ENCODE measurements around the gene DSCAML1. TPM values are rescaled to one million over a fixed set of nuclear protein-coding genes. Genes with fewer than 3 reads are reported as not detected.
"Not testable (repeated sequence)": the region's sequence is repeated elsewhere in the genome, so short reads cannot be mapped to it uniquely, and the experiment has no call there.

The DSCAML1 gene
- total RNA-seq, 4 donors from 2014 or later, result 0.54 to 1.8 (median 0.99) TPM

GRCh38 chr11:117814766-117815261 is 17.8 kb upstream of the DSCAML1 start:
- no peak overlapping the region for H3K4me3 ChIP-seq (replicated peaks in 1 of 3)
- intact Hi-C loops (cut with DNase I), result loop anchor here (5.0 kb wide), 1 partner anchor 388 kb away; no protein-coding TSS in a partner anchor
- peak; percentile 96 to 99 for DNase-seq
- no peaks in the 10 kb centered on the region for H3K9me3 ChIP-seq
- no peaks in the 10 kb centered on the region for H3K27me3 ChIP-seq
- no peak for TF ChIP-seq POLR2A (IDR thresholded peaks at IDR 0.05)
- TF ChIP-seq, protein P1, sequence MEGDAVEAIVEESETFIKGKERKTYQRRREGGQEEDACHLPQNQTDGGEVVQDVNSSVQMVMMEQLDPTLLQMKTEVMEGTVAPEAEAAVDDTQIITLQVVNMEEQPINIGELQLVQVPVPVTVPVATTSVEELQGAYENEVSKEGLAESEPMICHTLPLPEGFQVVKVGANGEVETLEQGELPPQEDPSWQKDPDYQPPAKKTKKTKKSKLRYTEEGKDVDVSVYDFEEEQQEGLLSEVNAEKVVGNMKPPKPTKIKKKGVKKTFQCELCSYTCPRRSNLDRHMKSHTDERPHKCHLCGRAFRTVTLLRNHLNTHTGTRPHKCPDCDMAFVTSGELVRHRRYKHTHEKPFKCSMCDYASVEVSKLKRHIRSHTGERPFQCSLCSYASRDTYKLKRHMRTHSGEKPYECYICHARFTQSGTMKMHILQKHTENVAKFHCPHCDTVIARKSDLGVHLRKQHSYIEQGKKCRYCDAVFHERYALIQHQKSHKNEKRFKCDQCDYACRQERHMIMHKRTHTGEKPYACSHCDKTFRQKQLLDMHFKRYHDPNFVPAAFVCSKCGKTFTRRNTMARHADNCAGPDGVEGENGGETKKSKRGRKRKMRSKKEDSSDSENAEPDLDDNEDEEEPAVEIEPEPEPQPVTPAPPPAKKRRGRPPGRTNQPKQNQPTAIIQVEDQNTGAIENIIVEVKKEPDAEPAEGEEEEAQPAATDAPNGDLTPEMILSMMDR (IDR thresholded peaks at IDR 0.05), result no peak
- WGBS, 2 donors, result 8 to 15% methylated on average over 11 to 14 of the region's 14 CpGs
- peaks cover 31 to 67% of the 10 kb centered on the region in 2 donors for H3K4me1 ChIP-seq
- H3K27ac ChIP-seq, result peak overlapping the region; percentile 68 to 89 (median 79)
- no peaks in the 10 kb centered on the region for H3K36me3 ChIP-seq

- WGBS, 2 donors, result 72 to 74% methylated on average over 7 of the region's 7 CpGs
- Histone ChIP-seq H3K36me3 (no peaks in the 10 kb centered on the region), H3K4me3 (replicated peaks in 1 of 3) (no peak overlapping the region), H3K4me1 (peaks cover 26 to 62% of the 10 kb centered on the region in 2 donors), H3K27me3 (no peaks in the 10 kb centered on the region), H3K9me3 (no peaks in the 10 kb centered on the region), H3K27ac (peak overlapping the region; percentile 63 to 89 (median 68))
- no peak for DNase-seq
- TF ChIP-seq POLR2A (IDR thresholded peaks at IDR 0.05), result no peak
- TF ChIP-seq, protein P1 (IDR thresholded peaks at IDR 0.05), result no peak
- intact Hi-C loops (cut with DNase I), result no loop called here
These were observed 17.3 kb upstream of the DSCAML1 start for GRCh38 chr11:117814204-117814765.

DNA sequence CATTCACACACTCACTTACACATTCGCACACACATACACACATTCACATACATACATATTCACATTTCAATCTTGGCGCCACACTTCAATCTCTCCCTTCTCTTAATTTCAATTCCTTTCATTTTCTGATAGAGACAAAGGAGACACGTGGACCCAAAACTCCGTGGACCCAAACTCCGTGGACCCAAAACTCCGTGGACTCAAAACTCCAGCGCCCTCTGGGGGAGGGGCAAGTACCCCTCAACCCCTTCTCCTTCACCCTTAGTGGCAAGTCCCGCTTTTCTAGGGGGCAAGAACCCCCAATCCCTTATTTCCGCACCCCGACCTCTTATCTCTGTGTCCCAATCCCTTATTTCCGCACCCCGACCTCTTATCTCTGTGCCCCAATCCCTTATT is 13.0 kb upstream of the DSCAML1 start:
- peaks cover 6 to 20% of the 10 kb centered on the region in 2 donors for H3K4me1 ChIP-seq
- H3K4me3 ChIP-seq (replicated peaks in 1 of 3); H3K9me3 ChIP-seq; DNase-seq; H3K27me3 ChIP-seq; H3K27ac ChIP-seq; H3K36me3 ChIP-seq; intact Hi-C loops (cut with DNase I): not testable (repeated sequence)
- 95% methylated on average over 12 of the region's 12 CpGs for WGBS, 2 donors

DNA sequence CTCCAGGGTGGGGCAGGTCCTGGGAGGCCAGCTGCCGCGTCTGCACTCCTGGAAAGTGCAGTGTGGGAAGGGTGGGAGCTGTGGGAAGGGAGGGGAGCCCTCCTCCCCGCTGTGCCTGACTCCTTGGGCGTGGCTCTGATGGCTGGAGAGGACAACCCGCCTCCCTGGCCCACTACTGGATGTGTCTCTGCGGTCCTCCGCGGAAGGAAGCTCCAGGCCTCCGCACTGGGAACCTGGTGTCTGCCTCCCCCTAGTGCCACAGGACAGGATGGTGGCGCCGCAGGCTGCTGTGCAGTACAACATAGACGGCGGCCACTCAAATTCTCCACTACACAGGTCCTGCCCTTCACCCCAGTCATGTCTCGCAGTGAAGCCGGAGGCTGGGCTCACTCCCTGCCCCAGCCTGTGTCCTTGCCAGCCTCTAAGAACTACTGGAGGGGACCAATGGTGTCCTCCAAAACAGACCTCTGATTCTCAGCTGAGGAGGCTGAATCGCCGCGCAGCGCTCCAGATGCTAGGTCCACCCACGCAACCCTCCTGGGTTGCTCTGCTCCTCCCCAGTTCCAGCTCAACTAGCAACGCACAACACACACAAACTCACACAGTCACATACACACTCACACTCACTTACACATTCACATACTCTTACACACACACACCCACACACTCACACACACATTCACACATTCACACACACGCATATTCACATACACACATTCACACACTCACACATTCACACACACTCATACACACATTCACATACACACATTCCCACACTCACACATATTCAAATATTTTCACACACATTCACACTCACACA is 12.4 kb upstream of the DSCAML1 start:
- intact Hi-C loops (cut with DNase I), result loop anchor here (5.0 kb wide), 1 partner anchor 243 kb away; no protein-coding TSS in a partner anchor
- WGBS, 2 donors, result 48 to 59% methylated on average over 18 to 20 of the region's 22 CpGs
- H3K4me1 ChIP-seq, result peaks cover 2 to 14% of the 10 kb centered on the region in 2 donors
- no peaks in the 10 kb centered on the region for H3K27me3 ChIP-seq
- H3K9me3 ChIP-seq, result no peaks in the 10 kb centered on the region
- H3K36me3 ChIP-seq, result no peaks in the 10 kb centered on the region
- TF ChIP-seq POLR2A (IDR thresholded peaks at IDR 0.05), result no peak
- TF ChIP-seq, protein P1 (IDR thresholded peaks at IDR 0.05), result peak in 3 of 6 experiments; percentile 24 to 37 (median 36)
- no peak overlapping the region for H3K27ac ChIP-seq
- peak; percentile 59 to 61 for DNase-seq
- no peak overlapping the region for H3K4me3 ChIP-seq (replicated peaks in 1 of 3)

- intact Hi-C loops (cut with DNase I), result loop anchor here (5.0 kb wide), 1 partner anchor 244 kb away; no protein-coding TSS in a partner anchor
- no peak for DNase-seq
- H3K27me3 ChIP-seq, result no peaks in the 10 kb centered on the region
- TF ChIP-seq POLR2A (IDR thresholded peaks at IDR 0.05), result no peak
- TF ChIP-seq, protein P1 (IDR thresholded peaks at IDR 0.05), result no peak
- H3K4me1 ChIP-seq, result peaks cover 0 to 7% of the 10 kb centered on the region in 2 donors
- H3K27ac ChIP-seq, result no peak overlapping the region
- WGBS, 2 donors, result 86 to 91% methylated on average over 12 of the region's 12 CpGs
- H3K4me3 ChIP-seq (replicated peaks in 1 of 3), result no peak overlapping the region
- H3K9me3 ChIP-seq, result no peaks in the 10 kb centered on the region
- no peaks in the 10 kb centered on the region for H3K36me3 ChIP-seq
These were observed 11.8 kb upstream of the DSCAML1 start for GRCh38 chr11:117808784-117809183.
